Activated CD4-positive, CD25-positive, alpha-beta regulatory T cell treated with anti-CD3 and anti-CD28 coated beads, Interleukin-2, amount 50 U/mL, for 16 hours (primary cell): ENCODE results near the gene PPP6R3.
"Not testable (repeated sequence)": the region's sequence is repeated elsewhere in the genome, so short reads cannot be mapped to it uniquely, and the experiment has no call there.

Experiments used
- DNase-seq: peaks from one replicate; pipeline ENCODE4 v3.0.0-alpha.2; 2020; ENCODE audit warnings: low read depth, low spot score

The PPP6R3 gene

GRCh38 chr11:68460741-68461574, at the start of gene PPP6R3:
PPP6R3 (plus strand) TSS chr11:68460752; CDS start chr11:68537665, 76,913 bp downstream.
- no peak for DNase-seq

GRCh38 chr11:68411501-68411991, 49.0 kb upstream of the PPP6R3 start:
- no peak for DNase-seq

- DNase-seq: no peak
These were observed 47.7 kb upstream of the PPP6R3 start for GRCh38 chr11:68412593-68413475.

GRCh38 chr11:68413591-68413999, 47.0 kb upstream of the PPP6R3 start:
- DNase-seq: no peak

GRCh38 chr11:68414496-68415221, 45.9 kb upstream of the PPP6R3 start:
- DNase-seq: no peak

- no peak for DNase-seq
These were observed 44.4 kb upstream of the PPP6R3 start for GRCh38 chr11:68416070-68416578.

- no peak for DNase-seq
These were observed 41.9 kb upstream of the PPP6R3 start for GRCh38 chr11:68418648-68419047.

GRCh38 chr11:68420171-68420570, 40.4 kb upstream of the PPP6R3 start:
- DNase-seq: no peak

GRCh38 chr11:68423481-68423880, 37.1 kb upstream of the PPP6R3 start:
- DNase-seq: no peak

GRCh38 chr11:68424101-68424632, 36.4 kb upstream of the PPP6R3 start:
- no peak for DNase-seq

GRCh38 chr11:68424981-68425865, 35.3 kb upstream of the PPP6R3 start:
- no peak for DNase-seq

- DNase-seq: no peak
These were observed 34.6 kb upstream of the PPP6R3 start for GRCh38 chr11:68425866-68426380.

GRCh38 chr11:68429661-68430060, 30.9 kb upstream of the PPP6R3 start:
- DNase-seq: no peak

GRCh38 chr11:68430384-68430783, 30.2 kb upstream of the PPP6R3 start:
- no peak for DNase-seq

GRCh38 chr11:68430801-68431200, 29.8 kb upstream of the PPP6R3 start:
- no peak for DNase-seq

- DNase-seq: no peak
These were observed 28.4 kb upstream of the PPP6R3 start for GRCh38 chr11:68431984-68432645.

- no peak for DNase-seq
These were observed 27.7 kb upstream of the PPP6R3 start for GRCh38 chr11:68432874-68433273.

GRCh38 chr11:68433541-68433940, 27.0 kb upstream of the PPP6R3 start:
- DNase-seq: no peak

- DNase-seq: not testable (repeated sequence)
These were observed 26.4 kb upstream of the PPP6R3 start for GRCh38 chr11:68434159-68434558.
